Motor neuron (in vitro differentiated cells): Measurements from ENCODE around the gene GPR108. TPM values are rescaled to one million over a fixed set of nuclear protein-coding genes. Genes with fewer than 3 reads are reported as not detected.

Experiments used
- ATAC-seq, 8 experiments: fragments of 200-7000 bp; cut with Tn5 transposase; replicated peaks in 6 of 8; 2 replicates each; pipeline ENCODE4 v1.8.0; 2021; ENCODE audit warnings: mild to moderate bottlenecking in 8 of 8, moderate library complexity in 8 of 8
- H3K27ac ChIP-seq, 2 donors: fragments of 250-450 bp; sonication (Bioruptor Pico); 2 replicates each; pipeline ENCODE4 v1.9.0; 2021; ENCODE audit warnings: antibody characterized with exemption in 2 of 2, mild to moderate bottlenecking in 2 of 2, moderate library complexity in 1 of 2
- H3K4me1 ChIP-seq, 2 donors: fragments of 250-450 bp; sonication (Bioruptor Pico); replicated peaks in 1 of 2; 2 replicates each; pipeline ENCODE4 v1.6.1; 2021; ENCODE audit warnings: antibody characterized with exemption in 2 of 2, mild to moderate bottlenecking in 2 of 2, moderate library complexity in 1 of 2
- H3K4me3 ChIP-seq, 5 donors: fragments of 250-450 bp; sonication (Bioruptor Pico); 2 replicates each; pipeline ENCODE4 v1.9.0; 2021; ENCODE audit warnings: antibody characterized with exemption in 5 of 5, mild to moderate bottlenecking in 5 of 5, moderate library complexity in 4 of 5
- WGBS, 10 experiments: fragments of 450-650 bp; shearing (Covaris generic); methylation state at CpG; one replicate each; pipeline ENCODE4 v1.0.0; 2022; 5-methylcytosine and 5-hydroxymethylcytosine counted together
- in situ Hi-C, 9 experiments: fragments of 400-800 bp; cut with MboI; loops; one replicate each; pipeline ENCODE4 v1.15.0; 2021; ENCODE audit warnings: low sequenced_read_pairs in 9 of 9, low pct_unique_long_range_greater_than_20kb in 2 of 9; ENCODE audit not compliant: unreplicated experiment in 9 of 9
- total RNA-seq, 8 experiments: library from RNA; unstranded; fragments of 300-600 nt; gene quantifications; 2 replicates each; pipeline versions ENCODE4 v1.2.3 to v1.2.4, GENCODE V29; 2022

Gene GPR108
- total RNA-seq, 8 experiments from 2014 or later: 19.0 to 76.9 (median 31.0) TPM

DNA sequence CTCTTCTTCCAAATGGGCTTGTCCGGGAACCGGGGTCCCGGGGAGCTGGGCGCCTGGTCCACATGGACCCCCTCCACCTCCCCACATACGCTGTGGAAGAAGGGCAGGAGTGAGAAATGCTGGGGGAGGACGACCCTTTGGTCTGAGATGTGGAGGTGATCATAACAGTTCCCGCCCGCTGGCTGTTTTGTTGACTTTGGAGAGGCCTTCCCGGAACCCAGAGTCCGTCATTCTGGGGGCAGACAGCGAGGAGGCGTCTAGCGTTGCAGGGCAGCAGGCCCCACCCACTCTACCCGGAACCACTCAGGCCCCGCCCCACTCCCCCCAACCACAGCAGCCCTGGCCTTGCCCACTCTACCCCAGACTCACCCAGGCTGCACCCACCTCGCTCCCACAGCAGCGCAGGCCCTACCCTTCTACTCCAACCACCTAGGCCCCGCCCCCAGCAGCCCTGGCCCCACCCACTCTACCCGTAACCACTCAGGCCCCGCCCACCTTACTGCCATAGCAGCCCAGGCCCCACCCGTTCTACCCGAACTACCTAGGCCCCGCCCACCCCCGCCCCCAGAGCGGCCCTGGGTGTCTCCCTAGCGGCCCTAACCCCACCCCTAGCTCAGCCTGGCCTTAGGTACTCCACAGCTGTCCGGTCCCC is 7.1 kb downstream of the GPR108 start:
- in situ Hi-C loops: loop anchor here in 1 of 9 experiments (10.0 kb wide), 1 partner anchor 135 kb away; no protein-coding TSS in a partner anchor
- ATAC-seq: peak; percentile 37 to 92 (median 76)
- Histone ChIP-seq H3K27ac (peak overlapping the region in 1 of 2 donors; percentile 54), H3K4me1 (peaks cover 5 to 17% of the 10 kb centered on the region in 2 donors), H3K4me3 (peak overlapping the region in 1 of 5 donors; percentile 7)
- WGBS, 10 experiments: 100% methylated on average over 1 of the region's 27 CpGs; no CpG with 5 or more reads in 9 of the 10 experiments

DNA sequence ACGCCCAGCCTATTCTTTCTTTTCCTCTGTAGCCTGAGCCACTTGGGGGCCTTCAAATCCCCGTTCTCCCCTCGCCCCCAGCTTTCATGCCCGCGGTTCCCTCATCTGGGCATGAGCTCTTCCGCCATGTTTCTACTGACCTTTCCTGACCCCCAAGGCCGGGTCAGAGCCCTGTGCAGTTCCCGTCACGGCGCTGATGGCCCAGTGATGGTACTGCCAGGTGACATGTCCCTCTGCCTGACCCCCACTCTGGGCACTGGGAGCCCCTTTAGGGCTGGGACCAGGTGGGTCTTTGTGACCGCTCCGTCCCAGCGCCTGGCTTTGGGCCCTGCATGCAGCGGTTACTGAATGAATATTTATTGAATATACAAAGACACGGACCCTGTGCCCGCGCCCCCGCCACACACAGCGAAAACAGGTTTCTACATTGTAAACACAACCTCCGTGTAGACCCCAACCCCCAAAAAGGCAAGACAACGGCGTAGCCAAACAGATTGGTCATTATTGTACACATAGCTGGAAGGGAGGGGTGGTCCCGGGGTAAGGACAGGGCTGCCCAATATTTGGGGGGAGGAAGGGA is 7.7 kb downstream of the GPR108 start:
- H3K4me3 ChIP-seq: peak overlapping the region in 1 of 5 donors; percentile 7
- peaks cover 5 to 20% of the 10 kb centered on the region in 2 donors for H3K4me1 ChIP-seq
- WGBS, 10 experiments: 80 to 94% (median 89%) methylated on average over 2 to 12 of the region's 23 CpGs; no CpG with 5 or more reads in 4 of the 10 experiments
- in situ Hi-C loops: loop anchor here in 1 of 9 experiments (10.0 kb wide), 1 partner anchor 135 kb away; no protein-coding TSS in a partner anchor
- peak overlapping the region in 1 of 2 donors; percentile 54 for H3K27ac ChIP-seq
- no peak for ATAC-seq

DNA sequence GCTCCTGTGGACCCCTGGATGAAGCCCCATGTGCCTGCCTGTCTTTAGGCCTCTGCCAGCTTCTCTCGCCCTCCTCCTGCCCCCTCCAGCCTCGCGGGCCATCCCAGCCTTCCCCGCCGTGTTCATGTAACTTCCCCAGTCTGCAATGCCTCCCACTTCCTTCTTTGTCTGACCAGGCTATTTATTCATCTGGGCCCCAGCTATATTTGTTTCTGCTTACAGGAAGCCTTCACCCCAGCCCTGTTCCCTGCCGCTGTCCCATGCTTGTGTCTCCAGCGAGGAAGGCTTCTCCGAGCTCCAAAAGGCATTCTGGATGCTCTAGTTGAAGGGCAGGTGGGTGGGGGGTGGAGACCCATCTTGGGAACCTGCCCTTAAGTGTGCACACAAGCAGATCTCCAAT is 9.0 kb downstream of the GPR108 start:
- ATAC-seq: no peak
- Histone ChIP-seq H3K4me3 (no peak overlapping the region), H3K27ac (no peak overlapping the region), H3K4me1 (peaks cover 5 to 20% of the 10 kb centered on the region in 2 donors)
- WGBS, 10 experiments: 63 to 100% (median 71%) methylated on average over 1 to 3 of the region's 8 CpGs; no CpG with 5 or more reads in 6 of the 10 experiments
- in situ Hi-C loops: no loop called here

DNA sequence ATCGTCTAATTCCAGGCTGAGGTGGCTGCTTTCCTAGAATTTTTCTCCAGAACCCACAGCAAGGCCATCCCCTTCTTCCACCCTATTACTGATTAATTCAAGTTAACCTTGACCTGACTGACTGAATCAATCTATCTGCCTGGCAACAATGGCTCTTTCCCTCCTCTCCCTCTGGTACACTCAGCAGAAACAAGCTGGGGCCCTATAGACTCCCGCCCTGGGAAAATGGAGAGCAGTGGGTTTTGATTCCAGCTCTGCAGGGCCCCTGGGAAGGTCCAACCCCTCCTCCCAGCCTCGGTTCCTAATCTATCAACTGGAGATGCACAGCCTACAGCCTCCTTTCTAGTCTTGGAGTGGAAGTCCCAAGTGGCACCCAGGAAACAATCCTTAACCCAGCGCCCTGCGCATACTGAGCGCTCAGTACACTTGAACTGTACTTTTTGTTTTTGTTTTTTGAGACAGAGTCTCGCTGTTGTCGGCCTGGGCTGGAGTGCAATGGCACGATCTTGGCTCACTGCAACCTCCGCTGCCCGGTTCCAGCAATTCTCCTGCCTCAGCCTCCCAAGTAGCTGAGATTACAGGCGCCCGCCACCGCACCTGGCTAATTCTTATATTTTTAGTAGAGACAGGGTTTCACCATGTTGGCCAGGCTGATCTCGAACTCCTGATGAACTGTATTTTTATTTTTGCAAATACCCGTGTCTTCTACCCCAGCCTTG is 11.7 kb downstream of the GPR108 start:
- peak in 4 of 8 experiments; percentile 13 to 46 (median 26) for ATAC-seq
- Histone ChIP-seq H3K4me1 (peaks cover 5 to 20% of the 10 kb centered on the region in 2 donors), H3K27ac (peak overlapping the region in 1 of 2 donors; percentile 48), H3K4me3 (no peak overlapping the region)
- in situ Hi-C loops: no loop called here
- 0 to 100% (median 81%) methylated on average over 1 to 10 of the region's 16 CpGs; no CpG with 5 or more reads in 1 of the 10 experiments for WGBS, 10 experiments

DNA sequence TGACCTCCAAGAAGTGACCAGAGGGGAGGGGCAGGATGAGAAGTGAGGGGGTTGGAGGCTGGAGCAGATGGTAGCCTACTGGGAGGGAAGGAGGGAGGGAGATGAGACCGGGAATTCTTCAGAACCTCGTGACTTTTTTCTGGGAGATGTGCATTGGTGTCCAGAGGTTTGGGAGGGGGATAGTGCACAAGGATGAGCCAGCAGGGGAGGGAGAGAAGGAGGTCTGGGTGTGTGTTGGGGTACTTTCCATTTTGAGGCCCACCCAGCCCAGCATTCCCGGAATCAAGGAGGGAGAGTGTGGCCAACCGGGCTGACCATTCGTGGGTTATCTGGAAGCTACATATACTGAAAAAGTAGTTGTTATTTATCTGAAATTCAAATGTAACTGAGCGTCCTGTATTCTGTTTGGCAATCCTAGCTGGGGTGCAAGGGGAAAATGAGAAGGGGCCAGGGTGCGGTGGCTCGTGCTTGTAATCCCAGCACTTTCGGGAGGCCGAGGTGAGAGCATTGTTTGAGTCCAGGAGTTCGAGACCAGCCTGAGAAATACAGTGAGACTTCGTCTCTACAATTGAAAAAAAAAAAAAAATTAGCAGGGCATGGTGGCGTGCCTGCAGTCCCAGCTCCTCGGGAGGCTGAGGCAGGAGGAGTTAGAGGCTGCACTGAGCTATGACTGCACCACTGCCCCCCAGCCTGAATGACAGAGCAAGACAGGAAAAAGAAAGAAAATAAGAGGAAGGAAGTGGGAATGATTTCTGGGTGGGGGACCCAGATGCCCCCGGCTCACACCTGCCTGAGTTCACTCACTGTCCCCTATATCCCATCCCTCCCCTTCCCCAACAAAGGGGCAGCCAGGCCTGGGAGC is 12.5 kb downstream of the GPR108 start:
- Histone ChIP-seq H3K27ac (peak overlapping the region in 1 of 2 donors; percentile 48), H3K4me1 (peaks cover 5 to 17% of the 10 kb centered on the region in 2 donors), H3K4me3 (no peak overlapping the region)
- 10 to 86% (median 59%) methylated on average over 1 to 10 of the region's 15 CpGs; no CpG with 5 or more reads in 1 of the 10 experiments for WGBS, 10 experiments
- peak in 3 of 8 experiments; percentile 21 to 46 (median 24) for ATAC-seq
- in situ Hi-C loops: no loop called here

DNA sequence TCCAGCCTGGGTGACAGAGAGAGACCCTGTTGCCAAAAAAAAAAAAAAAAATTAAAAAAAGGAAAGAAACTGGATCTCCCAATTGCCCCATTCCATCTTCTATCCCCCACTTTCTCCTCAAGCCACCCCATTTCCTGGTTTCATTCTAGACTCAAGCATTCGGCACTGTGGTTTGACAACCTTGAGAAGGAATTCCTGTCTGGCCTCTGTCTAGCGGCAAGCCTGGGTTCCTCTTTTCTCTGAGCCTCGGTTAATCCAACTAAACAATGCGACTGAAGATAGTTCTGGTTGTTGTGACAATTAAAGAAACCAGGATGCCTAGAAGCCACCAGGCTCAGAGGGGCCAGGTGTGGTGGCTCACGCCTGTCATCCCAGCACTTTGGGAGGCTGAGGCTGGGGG is 13.6 kb downstream of the GPR108 start:
- 40 to 100% (median 90%) methylated on average over 1 to 4 of the region's 5 CpGs; no CpG with 5 or more reads in 3 of the 10 experiments for WGBS, 10 experiments
- Histone ChIP-seq H3K4me1 (peaks cover 5 to 14% of the 10 kb centered on the region in 2 donors), H3K4me3 (no peak overlapping the region), H3K27ac (no peak overlapping the region)
- no peak for ATAC-seq
- in situ Hi-C loops: no loop called here

DNA sequence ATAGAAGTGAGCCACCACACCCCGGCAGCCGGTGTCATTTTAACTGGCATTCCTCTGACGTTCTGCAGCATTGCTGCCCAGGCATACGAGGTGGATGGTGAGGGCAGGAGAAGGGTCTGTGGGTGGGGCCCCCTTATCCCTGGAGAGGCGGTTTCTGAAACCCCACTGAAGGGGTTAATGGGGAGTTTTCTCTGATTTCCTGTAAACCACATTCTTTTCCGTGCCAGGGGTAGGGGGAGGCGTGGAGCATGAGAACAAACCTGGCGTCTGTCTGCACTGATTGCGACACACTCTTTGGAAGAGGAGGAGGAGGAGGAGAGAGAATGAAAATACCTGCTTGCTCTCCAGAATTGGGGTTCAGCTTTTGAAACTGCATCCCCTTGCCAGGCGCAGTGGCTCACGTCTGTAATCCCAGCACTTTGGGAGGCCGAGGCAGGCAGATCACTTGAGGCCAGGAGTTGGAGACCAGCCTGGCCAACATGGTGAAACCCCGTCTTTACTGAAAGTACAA is 14.2 kb downstream of the GPR108 start:
- WGBS, 10 experiments: 0 to 80% (median 20%) methylated on average over 1 to 7 of the region's 13 CpGs; no CpG with 5 or more reads in 5 of the 10 experiments
- ATAC-seq: peak in 2 of 8 experiments; percentile 30 to 56
- in situ Hi-C loops: no loop called here
- peaks cover 5 to 16% of the 10 kb centered on the region in 2 donors for H3K4me1 ChIP-seq
- H3K4me3 ChIP-seq: no peak overlapping the region
- no peak overlapping the region for H3K27ac ChIP-seq

DNA sequence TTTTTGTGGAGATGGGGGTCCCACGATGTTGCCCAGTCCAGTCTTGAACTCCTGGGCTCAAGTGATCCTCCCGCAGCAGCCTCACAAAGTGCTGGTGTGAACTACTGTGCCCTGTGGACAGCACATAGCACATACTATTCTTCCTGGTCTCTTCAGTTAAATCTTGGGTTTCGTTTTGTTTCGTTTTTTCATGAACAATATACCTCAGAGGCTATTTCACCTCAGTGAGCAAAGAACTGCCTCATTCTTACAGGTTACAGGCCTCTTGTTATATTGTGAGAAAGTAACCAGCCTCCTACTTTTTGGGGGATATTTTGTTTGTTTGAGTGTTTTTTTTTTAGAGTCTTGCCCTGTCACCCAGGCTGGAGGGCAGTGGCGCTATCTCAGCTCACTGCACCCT is 15.6 kb downstream of the GPR108 start:
- ATAC-seq: no peak
- 43 to 100% (median 73%) methylated on average over 1 to 5 of the region's 5 CpGs; no CpG with 5 or more reads in 1 of the 10 experiments for WGBS, 10 experiments
- no peak overlapping the region for H3K4me3 ChIP-seq
- H3K27ac ChIP-seq: no peak overlapping the region
- peaks cover 5 to 17% of the 10 kb centered on the region in 2 donors for H3K4me1 ChIP-seq
- in situ Hi-C loops: no loop called here

DNA sequence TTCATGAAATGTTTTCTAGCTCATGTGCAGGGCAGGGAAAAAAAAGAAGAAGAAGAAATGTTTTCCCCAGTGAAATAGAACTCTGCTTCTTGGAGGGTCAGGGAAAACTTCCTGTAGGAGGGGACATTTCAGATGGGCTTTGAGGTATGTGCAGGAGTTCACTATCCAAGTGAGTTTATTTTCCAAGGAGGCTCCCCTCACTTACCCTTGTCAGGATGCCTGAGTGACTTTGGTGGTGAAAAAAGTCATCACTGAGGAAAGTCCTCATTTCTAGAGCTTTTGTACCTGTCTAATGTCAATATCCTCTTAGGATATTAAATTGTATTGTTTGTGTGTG is 16.3 kb downstream of the GPR108 start:
- in situ Hi-C loops: no loop called here
- Histone ChIP-seq H3K4me3 (no peak overlapping the region), H3K4me1 (peaks cover 5 to 17% of the 10 kb centered on the region in 2 donors), H3K27ac (no peak overlapping the region)
- no peak for ATAC-seq

DNA sequence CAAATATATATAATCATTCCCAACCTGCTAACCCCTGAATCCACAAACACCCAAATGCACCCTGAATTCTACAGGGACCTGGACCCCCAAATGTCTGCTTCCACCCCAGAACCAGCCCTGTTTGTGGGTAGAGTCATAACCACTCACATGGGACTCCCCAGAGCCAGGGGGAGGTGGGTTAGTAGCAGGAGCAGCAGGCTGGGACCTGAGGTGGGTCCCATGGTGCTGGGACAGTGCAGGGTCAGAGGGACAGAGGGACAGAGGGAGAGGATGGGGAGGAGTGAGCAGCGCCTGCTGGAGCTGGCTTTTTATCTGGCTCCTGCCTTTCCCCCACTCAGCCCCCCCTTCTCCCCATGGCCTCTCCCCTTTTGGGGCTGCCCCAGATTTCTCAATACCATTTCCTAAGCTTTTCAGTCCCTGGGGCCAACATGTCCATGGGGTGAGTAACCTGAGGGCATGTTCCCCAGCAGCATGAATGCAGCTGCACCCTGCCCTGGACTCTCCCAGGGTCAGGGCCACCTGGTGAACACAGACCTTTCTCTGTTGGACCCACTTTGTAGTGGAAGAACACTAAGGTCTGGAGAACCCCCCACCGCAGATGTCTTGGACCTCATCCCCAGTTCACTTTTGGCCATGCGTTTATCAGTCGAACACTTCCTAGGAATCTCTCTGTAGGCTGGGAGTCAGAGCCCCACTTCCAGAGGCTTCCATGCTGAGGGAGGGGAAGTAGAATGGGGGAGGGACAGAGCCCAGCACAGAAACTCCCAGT is 16.8 kb downstream of the GPR108 start, which contains the start of gene C3:
TSS of gene C3 (minus strand) at position 282 of the 769 bp plus-strand sequence. CDS start at position 221, 61 bp downstream.
- WGBS, 10 experiments: 50 to 100% (median 70%) methylated on average over 1 to 3 of the region's 4 CpGs; no CpG with 5 or more reads in 5 of the 10 experiments
- peak in 3 of 8 experiments; percentile 16 to 60 (median 58) for ATAC-seq
- in situ Hi-C loops: no loop called here
- H3K4me3 ChIP-seq: no peak within 1 kb of the TSS
- no peak within 1 kb of the TSS for H3K27ac ChIP-seq
- H3K4me1 ChIP-seq: peaks cover 3 to 11% of the 10 kb centered on the region in 2 donors

DNA sequence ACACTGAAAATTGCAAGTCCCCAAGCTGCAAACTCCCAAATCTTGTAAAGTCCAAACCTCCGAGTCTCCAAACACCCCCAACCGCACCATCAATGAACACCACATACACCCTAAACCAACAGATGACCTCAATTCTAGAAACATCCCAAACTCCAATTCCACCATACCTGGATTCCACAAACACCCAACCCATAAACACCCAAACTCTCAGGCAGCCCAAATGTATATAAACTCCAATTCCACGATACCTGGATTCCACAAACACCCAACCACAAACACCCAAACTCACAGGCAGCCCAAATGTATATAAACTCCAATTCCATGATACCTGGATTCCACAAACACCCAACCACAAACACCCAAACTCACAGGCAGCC is 17.4 kb downstream of the GPR108 start:
- no peak overlapping the region for H3K4me3 ChIP-seq

DNA sequence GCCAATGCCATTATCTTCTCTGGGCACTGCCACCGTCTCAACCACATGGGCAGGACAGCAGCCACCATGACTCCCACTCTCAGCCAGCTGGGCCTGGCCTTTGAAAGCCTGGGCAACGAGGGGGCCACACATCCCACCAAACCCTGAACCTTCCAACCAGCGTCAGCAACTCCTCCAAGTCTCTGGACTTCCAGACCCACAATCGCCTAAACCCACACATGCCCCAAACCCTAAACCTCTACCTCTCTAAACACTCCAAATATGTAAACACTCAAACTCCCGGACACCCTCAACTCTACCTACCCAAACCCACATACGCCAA is 17.9 kb downstream of the GPR108 start:
- in situ Hi-C loops: no loop called here
- H3K27ac ChIP-seq: no peak overlapping the region
- H3K4me3 ChIP-seq: no peak overlapping the region
- ATAC-seq: no peak
- peaks cover 0 to 2% of the 10 kb centered on the region in 2 donors for H3K4me1 ChIP-seq
- WGBS, 10 experiments: 60 to 100% (median 86%) methylated on average over 1 to 3 of the region's 6 CpGs; no CpG with 5 or more reads in 5 of the 10 experiments

More for the DNA sequence above, 17.4 kb downstream of the GPR108 start:
- in situ Hi-C loops: no loop called here
- no peak for ATAC-seq
- WGBS, 10 experiments: 54 to 100% (median 90%) methylated on average over 1 to 3 of the region's 3 CpGs; no CpG with 5 or more reads in 2 of the 10 experiments
- H3K27ac ChIP-seq: no peak overlapping the region
- H3K4me1 ChIP-seq: peaks cover 0 to 6% of the 10 kb centered on the region in 2 donors
